GM12892 (cell line): ENCODE results near the gene QSER1.

Source experiments
- POLR2A ChIP-seq: IDR thresholded peaks from 2 replicates; pipeline ENCODE4 v1.6.1; 2011; ENCODE audit warnings: low read depth, low read length, control low read depth
- POLR2AphosphoS5 ChIP-seq: IDR thresholded peaks from 2 replicates; pipeline ENCODE4 v1.6.1; 2011; ENCODE audit warnings: low read depth, low read length, control low read depth

DNA sequence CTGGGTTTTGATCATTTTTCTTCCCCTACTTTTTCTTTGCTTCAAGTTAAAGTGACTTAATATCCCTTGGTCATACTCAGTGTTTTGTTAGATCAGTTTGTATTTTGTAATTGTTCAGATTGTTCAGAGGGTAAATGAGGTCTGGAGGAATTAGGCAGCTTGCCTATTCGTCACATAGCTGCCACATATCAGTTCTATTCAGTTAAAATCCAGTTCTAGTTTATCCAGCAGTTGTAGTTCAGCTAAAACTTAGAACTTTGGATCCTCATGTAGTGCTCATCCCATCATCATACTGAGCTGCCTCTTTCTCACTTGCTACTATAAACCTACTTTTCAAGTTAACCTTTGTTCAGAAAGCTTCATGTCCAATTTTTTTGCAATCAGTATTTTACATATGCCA lies 75.9 kb downstream of the QSER1 start:
- no peak for TF ChIP-seq POLR2AphosphoS5
- no peak for TF ChIP-seq POLR2A
